Ovary (tissue), 9 donors: Measurements from ENCODE around the gene C9orf43. TPM values are rescaled to one million over a fixed set of nuclear protein-coding genes. Genes with fewer than 3 reads are reported as not detected.

ENCODE experiments used
- DNase-seq, 5 donors: peaks; one replicate each; pipeline ENCODE4 v3.0.0-alpha.2; 2019 to 2020
- H3K27ac ChIP-seq, 2 donors: fragments of 200-600 bp; one replicate each; pipeline versions ENCODE4 v1.5.1 to v1.8.0; 2019 to 2022
- H3K27me3 ChIP-seq: fragments of 200-600 bp; one replicate; pipeline ENCODE4 v1.8.0; 2022
- H3K36me3 ChIP-seq: fragments of 200-600 bp; sonication (generic); one replicate; pipeline ENCODE4 v1.5.1; 2019
- H3K4me1 ChIP-seq: one replicate; pipeline ENCODE4 v1.8.1; 2013; ENCODE audit warnings: mild to moderate bottlenecking, moderate library complexity; ENCODE audit not compliant: insufficient read depth
- H3K4me3 ChIP-seq: fragments of 200-600 bp; sonication (generic); one replicate; pipeline ENCODE4 v1.5.1; 2017
- H3K9me3 ChIP-seq, 2 donors: fragments of 200-600 bp in 1 of 2; sonication (generic) in 1 of 2; one replicate each; pipeline versions ENCODE4 v1.5.1 to v1.8.1; 2013 to 2019; ENCODE audit warnings: mild to moderate bottlenecking in 1 of 2, moderate library complexity in 1 of 2
- CTCF ChIP-seq, 3 donors: fragments of 450-650 bp in 2 of 3; fragments of 200-600 bp in 1 of 3; IDR thresholded peaks; one replicate each; pipeline versions ENCODE4 v1.5.1 to v1.8.0; 2016 to 2022; ENCODE audit warnings: antibody characterized with exemption in 3 of 3, mild to moderate bottlenecking in 1 of 3
- EP300 ChIP-seq: sonication (generic); formaldehyde crosslinking; IDR thresholded peaks from one replicate; pipeline ENCODE4 v1.6.1; 2017; ENCODE audit warnings: antibody characterized with exemption
- POLR2A ChIP-seq: fragments of 450-650 bp; IDR thresholded peaks from one replicate; pipeline ENCODE4 v1.6.1; 2017; ENCODE audit warnings: antibody characterized with exemption, mild to moderate bottlenecking, moderate library complexity
- WGBS, 3 donors: extraction: QIAGEN DNeasy Blood & Tissue Kit in 1 of 3; methylation state at CpG; one replicate each; pipeline versions ENCODE4 v1.1.5 to v1.1.7; 2013 to 2017; 5-methylcytosine and 5-hydroxymethylcytosine counted together
- intact Hi-C, 4 donors: fragments of 100-400 bp; cut with DNase I; formaldehyde crosslinking; loops; one replicate each; pipeline versions ENCODE4 v1.11.0 to v1.15.1; 2022 to 2023
- polyA plus RNA-seq, 2 donors: library from polyadenylated mRNA; stranded (reverse); fragments of 200-250 nt in 1 of 2; fragments of 350-450 nt in 1 of 2; fragmentation: Illumina TruSeq in 1 of 2; extraction: RNeasy Lipid Tissue Mini Kit (QIAGEN cat#74804) in 1 of 2; gene quantifications; one replicate each; pipeline ENCODE4 v1.2.3, GENCODE V29; 2013 to 2014
- total RNA-seq, 7 donors: library from RNA; depleted of rRNA in 2 of 7; stranded (reverse); fragments of >200 nt in 2 of 7; fragmentation: NEBNext Ultra II Directional in 3 of 7; extraction: Animal tissue kit (Norgen Biotek cat#: 25700) in 3 of 7; gene quantifications; one replicate each; pipeline versions ENCODE4 v1.1.0 to v1.2.4, GENCODE V29; 2016 to 2023
- donor health status: DM: no; HTN: no; CAD: no; lungs with moderate emphysema.
- donor health status: DM: no; HTN: no; CAD: no.
- donor health status: Bipolar disorder and iron deficiency.
- donor health status: DM: yes; HTN: yes; CAD: no.
- donor health status: DM: no; HTN: no; CAD: no.
- donor health status: DM: yes; HTN: yes; CAD: no.

C9orf43 gene
- total and polyA plus RNA-seq, 9 donors, result 0.46 to 1.2 (median 0.84) TPM

- no peak for DNase-seq
- H3K4me3 ChIP-seq, result no peak overlapping the region
- H3K4me1 ChIP-seq, result no peaks in the 10 kb centered on the region
- H3K36me3 ChIP-seq, result no peaks in the 10 kb centered on the region
- no peaks in the 10 kb centered on the region for H3K9me3 ChIP-seq
- intact Hi-C loops, result loop anchor here (2.0 to 5.0 kb wide), 4 partner anchors 140 to 211 kb away; no protein-coding TSS in a partner anchor
- H3K27ac ChIP-seq, result no peak overlapping the region
- TF ChIP-seq CTCF (IDR thresholded peaks at IDR 0.05) (peak; percentile 47 to 78 (median 63)), POLR2A (no peak)
- no peaks in the 10 kb centered on the region for H3K27me3 ChIP-seq
- WGBS, 3 donors, result 58 to 64% (median 63%) methylated on average over 3 of the region's 3 CpGs
Observed at GRCh38 chr9:113446323-113446740, 35.8 kb downstream of the C9orf43 start.

GRCh38 chr9:113449376-113449775, 38.8 kb downstream of the C9orf43 start:
- no peak for DNase-seq
- no peaks in the 10 kb centered on the region for H3K9me3 ChIP-seq
- intact Hi-C loops, result loop anchor here (2.0 to 5.0 kb wide), 4 partner anchors 138 to 208 kb away; no protein-coding TSS in a partner anchor
- 49 to 66% (median 62%) methylated on average over 2 of the region's 2 CpGs for WGBS, 3 donors
- H3K36me3 ChIP-seq, result no peaks in the 10 kb centered on the region
- H3K27ac ChIP-seq, result no peak overlapping the region
- H3K4me1 ChIP-seq, result peaks cover 3% of the 10 kb centered on the region
- no peak overlapping the region for H3K4me3 ChIP-seq
- no peaks in the 10 kb centered on the region for H3K27me3 ChIP-seq
- TF ChIP-seq CTCF (IDR thresholded peaks at IDR 0.05) (no peak), EP300 (no peak), POLR2A (no peak)

- Histone ChIP-seq H3K27ac (no peak overlapping the region), H3K36me3 (no peaks in the 10 kb centered on the region), H3K4me3 (no peak overlapping the region), H3K9me3 (no peaks in the 10 kb centered on the region), H3K4me1 (peaks cover 13% of the 10 kb centered on the region), H3K27me3 (no peaks in the 10 kb centered on the region)
- intact Hi-C loops, result no loop called here
- no peak for DNase-seq
- TF ChIP-seq CTCF (IDR thresholded peaks at IDR 0.05), result no peak
- no peak for TF ChIP-seq POLR2A
- no peak for TF ChIP-seq EP300
- WGBS, 3 donors, result 52 to 64% (median 57%) methylated on average over 4 of the region's 4 CpGs
Observed at GRCh38 chr9:113452113-113452605, 41.6 kb downstream of the C9orf43 start.

- no peak overlapping the region for H3K4me3 ChIP-seq
- 6 to 14% (median 8%) methylated on average over 5 of the region's 5 CpGs for WGBS, 3 donors
- intact Hi-C loops, result loop anchor here in 1 of 4 donors (5.0 kb wide), 1 partner anchor 112 kb away; no protein-coding TSS in a partner anchor
- H3K36me3 ChIP-seq, result no peaks in the 10 kb centered on the region
- peak overlapping the region; percentile 26 to 90 for H3K27ac ChIP-seq
- no peak for TF ChIP-seq EP300
- no peak for TF ChIP-seq POLR2A
- no peak for TF ChIP-seq CTCF (IDR thresholded peaks at IDR 0.05)
- no peaks in the 10 kb centered on the region for H3K27me3 ChIP-seq
- H3K4me1 ChIP-seq, result peaks cover 13% of the 10 kb centered on the region
- DNase-seq, result peak; percentile 46 to 69 (median 65)
- H3K9me3 ChIP-seq, result no peaks in the 10 kb centered on the region
Observed at GRCh38 chr9:113454914-113455761, 44.6 kb downstream of the C9orf43 start.
